SH-SY5Y (cell line): Measurements from ENCODE around the gene IGLL5.

Experiments used
- GATA2 ChIP-seq: IDR thresholded peaks from 2 replicates; pipeline ENCODE4 v1.6.1; 2011; ENCODE audit warnings: mild to moderate bottlenecking, low read depth, low read length
- GATA3 ChIP-seq: IDR thresholded peaks from 2 replicates; pipeline ENCODE4 v1.6.1; 2011; ENCODE audit warnings: low read depth, mild to moderate bottlenecking, low read length, moderate library complexity

DNA sequence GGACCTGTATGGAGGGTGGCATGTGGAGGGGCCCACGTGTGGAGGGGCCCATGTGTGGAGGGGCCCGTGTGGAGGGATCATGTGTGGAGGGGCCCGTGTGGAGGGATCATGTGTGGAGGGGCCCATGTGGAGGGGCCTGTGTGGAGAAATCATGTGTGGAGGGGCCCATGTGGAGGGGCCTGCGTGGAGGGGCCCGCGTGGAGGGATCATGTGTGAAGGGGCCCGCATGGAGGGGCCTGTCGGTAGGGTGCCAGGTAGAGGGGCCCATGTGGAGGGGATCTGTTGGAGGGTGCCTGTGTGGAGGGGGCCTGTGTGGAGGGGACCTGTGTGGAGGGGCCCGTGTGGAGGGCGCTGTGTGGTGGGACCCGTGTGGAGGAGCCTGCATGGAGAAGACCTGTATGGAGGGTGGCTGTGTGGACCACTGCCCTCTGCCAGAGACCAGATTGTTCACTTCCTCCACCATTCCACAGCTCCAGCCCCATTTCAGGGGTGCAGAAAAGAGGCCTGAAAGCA is 47.0 kb downstream of the IGLL5 start:
- TF ChIP-seq GATA3 (no peak), GATA2 (no peak)
